Effector memory CD8-positive, alpha-beta T cell (primary cell): Measurements from ENCODE around the gene UNC45A.

Source experiments
- ATAC-seq: fragments of 150-1000 bp; cut with Tn5 transposase; replicated peaks from 2 replicates; pipeline ENCODE4 v1.10.0; 2021; ENCODE audit warnings: mild to moderate bottlenecking, moderate library complexity
- DNase-seq, 3 experiments: peaks; one replicate each; pipeline ENCODE4 v3.0.0; 2021
- H3K27ac Mint-ChIP-seq, 2 donors: one replicate each; pipeline ENCODE4 v1.8.0; 2022; ENCODE audit warnings: mild to moderate bottlenecking in 2 of 2, mixed read lengths in 2 of 2, moderate library complexity in 2 of 2
- H3K27me3 Mint-ChIP-seq, 2 donors: one replicate each; pipeline ENCODE4 v1.8.0; 2022; ENCODE audit warnings: mixed read lengths in 2 of 2
- H3K36me3 Mint-ChIP-seq: one replicate; pipeline ENCODE4 v1.8.0; 2022; ENCODE audit warnings: mild to moderate bottlenecking, moderate library complexity, mixed read lengths; ENCODE audit not compliant: insufficient read depth
- H3K4me1 Mint-ChIP-seq, 2 donors: one replicate each; pipeline ENCODE4 v1.8.0; 2022; ENCODE audit warnings: low read depth in 2 of 2, mixed read lengths in 2 of 2
- H3K4me3 Mint-ChIP-seq, 2 donors: one replicate each; pipeline ENCODE4 v1.8.0; 2022; ENCODE audit warnings: mild to moderate bottlenecking in 2 of 2, mixed read lengths in 2 of 2, moderate library complexity in 2 of 2
- H3K9me3 Mint-ChIP-seq, 2 donors: one replicate each; pipeline ENCODE4 v1.8.0; 2022; ENCODE audit warnings: mixed read lengths in 2 of 2

The UNC45A gene

DNA sequence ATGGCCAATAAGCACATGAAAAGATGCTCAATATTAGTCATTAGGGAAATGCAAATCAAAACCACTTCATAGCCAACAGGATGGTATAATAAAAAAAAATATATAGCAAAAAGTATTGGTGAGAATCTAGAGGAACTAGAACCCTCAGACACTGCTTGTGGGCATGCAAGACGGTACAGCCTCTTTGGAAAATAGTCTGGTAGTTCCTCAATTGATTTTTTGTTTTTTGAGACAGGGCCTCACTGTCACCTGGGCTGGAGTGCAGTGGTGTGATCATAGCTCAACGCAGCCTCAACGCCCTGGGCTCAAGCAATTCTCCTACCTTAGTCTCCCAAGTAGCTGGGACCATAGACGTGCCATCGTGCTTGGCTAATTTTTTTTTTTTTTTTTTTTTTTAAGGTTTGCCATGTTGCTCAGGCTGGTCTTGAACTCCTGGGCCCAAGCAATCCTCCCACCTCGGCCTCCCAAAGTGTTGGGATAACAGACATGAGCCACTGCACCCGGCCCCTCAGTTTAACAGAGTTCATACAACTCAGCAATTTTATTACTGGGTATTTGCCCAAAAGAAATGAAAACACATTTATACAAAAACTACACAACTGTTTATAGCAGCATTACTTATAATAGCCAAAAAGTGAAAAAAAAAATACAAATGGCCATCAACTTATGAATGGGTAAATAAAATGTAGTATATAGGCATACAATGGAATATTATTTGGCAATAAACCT lies 54.1 kb downstream of the UNC45A start:
- no peaks in the 10 kb centered on the region for H3K27me3 Mint-ChIP-seq
- peak; percentile 17 for ATAC-seq
- H3K4me1 Mint-ChIP-seq, result peaks cover 6 to 20% of the 10 kb centered on the region in 2 donors
- peak overlapping the region in 1 of 2 donors; percentile 29 for H3K27ac Mint-ChIP-seq
- H3K9me3 Mint-ChIP-seq, result no peaks in the 10 kb centered on the region
- H3K4me3 Mint-ChIP-seq, result peak overlapping the region in 1 of 2 donors; percentile 55
- no peak for DNase-seq
- peaks cover 3% of the 10 kb centered on the region for H3K36me3 Mint-ChIP-seq

DNA sequence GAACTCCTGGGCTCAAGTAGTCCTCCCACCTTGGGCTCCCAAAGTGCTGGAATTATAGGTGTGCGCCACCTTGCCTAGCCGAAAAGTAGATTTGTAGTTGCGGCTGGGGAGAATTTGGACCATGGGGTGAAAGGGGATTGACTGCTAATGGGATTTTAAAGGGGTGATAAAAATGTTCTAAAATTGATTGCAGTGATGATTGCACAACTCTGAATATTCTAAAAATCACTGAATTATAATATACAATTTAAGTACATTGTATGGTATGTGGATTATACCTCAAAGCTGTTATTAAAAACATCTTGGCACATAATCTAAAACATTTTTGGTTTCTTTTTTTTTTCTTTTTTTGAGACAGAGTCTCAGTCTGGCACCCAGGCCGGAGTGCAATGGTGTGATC lies 55.4 kb downstream of the UNC45A start:
- H3K27me3 Mint-ChIP-seq, result no peaks in the 10 kb centered on the region
- no peak for ATAC-seq
- no peaks in the 10 kb centered on the region for H3K9me3 Mint-ChIP-seq
- DNase-seq, result no peak
- H3K4me1 Mint-ChIP-seq, result peaks cover 12 to 20% of the 10 kb centered on the region in 2 donors
- no peak overlapping the region for H3K27ac Mint-ChIP-seq
- H3K36me3 Mint-ChIP-seq, result peaks cover 7% of the 10 kb centered on the region
- no peak overlapping the region for H3K4me3 Mint-ChIP-seq

DNA sequence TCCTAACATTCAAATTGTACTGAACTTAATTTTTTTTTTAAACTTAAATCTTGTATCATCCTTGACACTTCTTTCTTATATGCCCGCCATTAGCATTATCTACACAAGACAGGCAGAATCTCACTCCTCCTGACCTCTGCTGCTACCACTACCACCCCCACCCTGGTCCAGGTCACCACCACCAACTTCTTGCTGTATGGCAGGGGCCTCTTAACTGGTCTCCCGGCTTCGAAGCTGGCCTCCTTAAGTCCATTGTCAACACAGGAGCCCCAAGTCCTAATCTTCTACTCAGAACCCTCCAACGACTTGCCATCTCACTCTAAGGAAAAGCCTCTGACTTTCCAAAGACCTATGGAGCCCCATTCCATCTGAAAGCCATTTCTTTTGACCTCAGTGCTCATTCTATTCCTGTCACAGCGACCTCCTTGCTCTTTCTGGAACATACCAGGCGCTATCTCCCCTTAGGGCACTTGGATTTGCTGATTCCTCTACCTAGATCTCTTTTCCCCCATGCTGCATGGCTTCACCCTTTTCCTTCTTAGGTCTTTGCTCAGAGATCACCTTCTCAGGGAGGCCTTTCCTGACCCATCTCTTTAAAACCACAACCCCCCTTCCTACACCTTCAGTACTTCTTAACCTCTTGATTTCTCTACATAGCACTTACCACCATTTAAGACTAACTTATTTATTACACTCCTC lies 56.7 kb downstream of the UNC45A start:
- Mint-ChIP-seq H3K27me3 (no peaks in the 10 kb centered on the region), H3K36me3 (peaks cover 11% of the 10 kb centered on the region), H3K27ac (no peak overlapping the region), H3K4me1 (peaks cover 13 to 16% of the 10 kb centered on the region in 2 donors), H3K9me3 (no peaks in the 10 kb centered on the region), H3K4me3 (no peak overlapping the region)
- ATAC-seq, result no peak
- no peak for DNase-seq

DNA sequence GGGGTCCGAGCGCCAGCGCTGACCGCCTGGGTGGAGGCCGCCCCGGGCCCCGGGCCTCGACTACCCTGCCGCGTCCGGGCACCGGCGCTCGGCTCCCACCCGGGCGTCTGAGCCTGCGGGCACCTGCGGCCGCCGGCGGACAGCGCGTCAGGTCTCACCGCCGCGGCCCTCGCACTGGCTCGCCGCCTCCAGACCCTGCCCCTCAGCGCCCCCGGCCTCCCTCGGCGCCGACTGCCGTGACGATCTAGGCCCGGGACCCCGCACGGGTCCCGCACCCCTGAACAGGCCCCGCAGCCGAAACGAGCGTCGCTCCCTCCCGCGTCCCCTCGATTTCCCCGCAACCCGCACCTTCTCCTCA lies 59.0 kb downstream of the UNC45A start:
- H3K27me3 Mint-ChIP-seq, result no peaks in the 10 kb centered on the region
- H3K27ac Mint-ChIP-seq, result peak overlapping the region; percentile 94 to 95
- peaks cover 23% of the 10 kb centered on the region for H3K36me3 Mint-ChIP-seq
- H3K4me1 Mint-ChIP-seq, result peaks cover 7% of the 10 kb centered on the region in 2 donors
- ATAC-seq, result peak; percentile 11
- no peaks in the 10 kb centered on the region for H3K9me3 Mint-ChIP-seq
- H3K4me3 Mint-ChIP-seq, result peak overlapping the region; percentile 99 to 100
- DNase-seq, result no peak

DNA sequence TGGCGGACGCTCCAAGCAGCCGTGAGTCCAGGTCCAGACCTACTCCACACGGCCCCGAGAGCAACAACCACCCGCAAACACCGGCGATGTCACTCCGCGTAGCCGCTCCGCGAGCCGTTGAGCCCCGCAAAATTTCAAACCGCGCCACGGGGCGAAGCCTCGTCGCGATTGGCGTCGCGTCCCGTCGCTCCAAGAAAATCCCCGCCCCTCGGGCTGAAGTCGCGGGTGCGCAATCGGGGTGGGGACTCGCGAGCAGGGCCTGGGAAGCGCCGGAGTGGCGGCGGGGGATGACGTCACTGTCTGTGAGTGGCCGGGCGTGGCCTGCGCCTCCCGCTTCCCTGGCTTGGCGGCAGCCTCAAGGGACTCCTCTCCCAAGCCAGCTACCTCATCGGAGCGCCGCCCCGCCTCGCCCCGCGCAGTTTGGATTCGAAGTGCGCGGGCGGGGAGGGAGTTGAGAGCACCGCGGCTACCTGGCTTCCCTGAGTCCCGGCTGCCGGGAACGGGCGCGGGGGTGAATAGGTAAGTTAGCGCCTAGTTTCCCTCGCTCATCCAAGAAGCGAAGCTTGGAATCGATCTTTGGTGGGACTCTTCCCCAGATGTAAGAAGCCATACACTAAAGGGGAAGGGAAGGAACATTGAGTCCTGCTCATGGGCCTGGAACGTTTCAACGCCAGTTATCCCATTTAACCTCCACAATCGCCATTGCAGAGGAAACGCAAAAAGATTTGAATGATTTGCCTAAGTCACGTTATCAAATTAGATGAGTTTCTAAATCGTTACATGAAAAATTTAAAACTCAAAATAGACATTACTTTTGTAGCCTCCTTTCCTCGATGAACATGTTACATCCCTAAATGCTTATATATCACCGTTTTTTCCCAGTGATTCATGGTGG lies 59.6 kb downstream of the UNC45A start, which contains the start of gene PRC1:
Gene PRC1, minus strand, starts transcription at position 119 of the 895 bp plus-strand sequence. Its CDS starts 118 bp downstream, at position 1.
- no peaks in the 10 kb centered on the region for H3K27me3 Mint-ChIP-seq
- ATAC-seq, result peak; percentile 96

DNA sequence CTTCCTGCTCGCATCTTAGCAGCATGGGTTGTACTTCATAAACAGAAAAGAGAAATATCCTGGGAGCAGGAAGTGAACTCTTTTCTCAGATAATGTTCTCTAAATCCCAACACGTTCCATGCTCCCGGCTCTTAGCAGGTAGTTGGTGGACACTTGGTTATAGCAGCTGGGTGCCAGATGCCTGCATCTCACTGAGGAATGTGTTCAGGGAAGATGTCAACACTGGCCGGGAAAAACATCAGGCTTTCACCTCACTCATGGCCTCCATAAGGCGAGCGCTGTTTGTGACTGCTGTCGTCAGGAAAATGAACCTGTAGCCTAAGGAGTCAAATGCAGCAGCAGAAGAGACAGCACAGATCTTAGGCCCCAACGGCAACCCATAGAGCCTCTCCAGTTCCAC lies 63.7 kb downstream of the UNC45A start:
- DNase-seq (no peak), ATAC-seq (no peak)
- Mint-ChIP-seq H3K4me3 (no peak overlapping the region), H3K27ac (peak overlapping the region in 1 of 2 donors; percentile 8), H3K9me3 (no peaks in the 10 kb centered on the region), H3K4me1 (peaks cover 0 to 7% of the 10 kb centered on the region in 2 donors), H3K27me3 (no peaks in the 10 kb centered on the region), H3K36me3 (peaks cover 56% of the 10 kb centered on the region)

More for the DNA sequence above, 59.6 kb downstream of the UNC45A start, which contains the start of gene PRC1:
- Mint-ChIP-seq H3K36me3 (peaks cover 27% of the 10 kb centered on the region), H3K4me3 (peak within 1 kb of the TSS; percentile 99 to 100), H3K4me1 (peaks cover 7% of the 10 kb centered on the region in 2 donors), H3K27ac (peak within 1 kb of the TSS; percentile 94 to 95), H3K9me3 (no peaks in the 10 kb centered on the region)
- DNase-seq, result peak; percentile 95 to 97 (median 97)

DNA sequence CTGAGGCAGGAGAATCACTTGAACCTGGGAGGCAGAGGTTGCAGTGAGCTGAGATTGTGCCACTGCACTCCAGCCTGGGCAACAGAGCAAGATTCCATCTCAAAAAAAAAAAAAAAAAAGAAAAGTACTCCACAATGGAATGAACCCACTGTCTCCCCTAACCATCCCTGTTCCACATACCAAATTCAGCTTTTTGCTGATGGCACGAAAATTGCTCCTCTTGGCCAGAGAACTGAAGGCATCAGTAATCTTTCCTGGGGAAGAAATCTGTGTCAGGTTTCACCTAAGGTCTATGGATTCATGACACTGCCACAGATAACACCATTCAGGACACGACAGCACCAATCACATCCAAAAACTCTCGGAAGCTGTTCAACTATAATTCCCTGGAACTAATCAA lies 66.1 kb downstream of the UNC45A start:
- DNase-seq (no peak), ATAC-seq (no peak)
- Mint-ChIP-seq H3K27ac (no peak overlapping the region), H3K27me3 (no peaks in the 10 kb centered on the region), H3K4me1 (no peaks in the 10 kb centered on the region), H3K9me3 (no peaks in the 10 kb centered on the region), H3K36me3 (peaks cover 54% of the 10 kb centered on the region), H3K4me3 (no peak overlapping the region)
